GM21381 (cell line): ENCODE data around the gene PGLYRP1.

ENCODE experiments used
- ATAC-seq: cut with Tn5 transposase; IDR thresholded peaks from one replicate; pipeline ENCODE4 v1.9.1; 2021; ENCODE audit warnings: mild to moderate bottlenecking, moderate library complexity; ENCODE audit not compliant: unreplicated experiment

Gene PGLYRP1

GRCh38 chr19:46033401-46033800 lies 10.5 kb upstream of the PGLYRP1 start:
- ATAC-seq = no peak

- no peak for ATAC-seq
Measured at GRCh38 chr19:46032597-46033025, 9.8 kb upstream of the PGLYRP1 start.

GRCh38 chr19:46031781-46032596 lies 9.1 kb upstream of the PGLYRP1 start:
- no peak for ATAC-seq

GRCh38 chr19:46030812-46031550 lies 8.1 kb upstream of the PGLYRP1 start:
- no peak for ATAC-seq

- no peak for ATAC-seq
Measured at GRCh38 chr19:46025835-46026234, 3.0 kb upstream of the PGLYRP1 start.

GRCh38 chr19:46023311-46023779 lies 492 bp upstream of the PGLYRP1 start:
- ATAC-seq = no peak

- no peak for ATAC-seq
Measured at GRCh38 chr19:46022061-46022430, 807 bp downstream of the PGLYRP1 start.

GRCh38 chr19:46021531-46022041 lies 1.3 kb downstream of the PGLYRP1 start:
- ATAC-seq = no peak

- no peak for ATAC-seq
Measured at GRCh38 chr19:46020819-46021125, 2.1 kb downstream of the PGLYRP1 start.

GRCh38 chr19:46019270-46019669 lies 3.6 kb downstream of the PGLYRP1 start:
- ATAC-seq = no peak

GRCh38 chr19:46018729-46019251 lies 4.1 kb downstream of the PGLYRP1 start:
- no peak for ATAC-seq

- no peak for ATAC-seq
Measured at GRCh38 chr19:46017874-46018675, 4.8 kb downstream of the PGLYRP1 start.

GRCh38 chr19:46017095-46017429 lies 5.8 kb downstream of the PGLYRP1 start:
- no peak for ATAC-seq

GRCh38 chr19:46016426-46017094 lies 6.3 kb downstream of the PGLYRP1 start:
- no peak for ATAC-seq

GRCh38 chr19:46015687-46016425 lies 7.0 kb downstream of the PGLYRP1 start:
- no peak for ATAC-seq

GRCh38 chr19:46014941-46015686 lies 7.7 kb downstream of the PGLYRP1 start:
- ATAC-seq = no peak

- ATAC-seq = no peak
Measured at GRCh38 chr19:46014534-46014933, 8.3 kb downstream of the PGLYRP1 start.

GRCh38 chr19:46009530-46010510 lies 13.0 kb downstream of the PGLYRP1 start:
- ATAC-seq = no peak
